SJCRH30 (cell line): ENCODE results near the gene FBXW12. TPM values are rescaled to one million over a fixed set of nuclear protein-coding genes. Genes with fewer than 3 reads are reported as not detected.

Experiments
- DNase-seq, 2 experiments: peaks; one replicate each; pipeline ENCODE4 v3.0.0-alpha.2; 2015 to 2020
- H3K27ac ChIP-seq: fragments of 250-450 bp; sonication (Bioruptor Pico); 2 replicates; pipeline ENCODE4 v1.5.1; 2020; ENCODE audit warnings: mild to moderate bottlenecking, moderate library complexity
- H3K27me3 ChIP-seq: fragments of 250-450 bp; sonication (Bioruptor Pico); 2 replicates; pipeline ENCODE4 v1.5.1; 2020; ENCODE audit warnings: mild to moderate bottlenecking, moderate library complexity
- H3K36me3 ChIP-seq: fragments of 250-450 bp; sonication (Bioruptor Pico); 2 replicates; pipeline ENCODE4 v1.5.1; 2020; ENCODE audit warnings: mild to moderate bottlenecking, moderate library complexity
- H3K4me1 ChIP-seq: fragments of 250-450 bp; sonication (Bioruptor Pico); 2 replicates; pipeline ENCODE4 v1.5.1; 2020; ENCODE audit warnings: mild to moderate bottlenecking, moderate library complexity
- H3K4me3 ChIP-seq: fragments of 250-450 bp; sonication (Bioruptor Pico); 2 replicates; pipeline ENCODE4 v1.5.1; 2020; ENCODE audit warnings: mild to moderate bottlenecking, moderate library complexity
- H3K9me3 ChIP-seq: fragments of 250-450 bp; sonication (Bioruptor Pico); replicated peaks from 2 replicates; pipeline ENCODE4 v1.5.1; 2020; ENCODE audit warnings: mild to moderate bottlenecking, moderate library complexity
- total RNA-seq: library from RNA; depleted of rRNA; stranded (reverse); fragments of >200 nt; shearing (Covaris generic); gene quantifications from 2 replicates; pipeline ENCODE4 v1.2.3, GENCODE V29; 2014

The FBXW12 gene
- total RNA-seq, 1 experiment from 2014 or later: 0.30 TPM

- H3K4me3 ChIP-seq: peak overlapping the region; percentile 74
- peak; percentile 47 to 52 for DNase-seq
- no peaks in the 10 kb centered on the region for H3K9me3 ChIP-seq
- H3K36me3 ChIP-seq: no peaks in the 10 kb centered on the region; the same call in 1 of the 2 replicates
- peak overlapping the region; percentile 63; the same call in 1 of the 2 replicates for H3K27ac ChIP-seq
- H3K4me1 ChIP-seq: peaks cover 17% of the 10 kb centered on the region
- no peaks in the 10 kb centered on the region for H3K27me3 ChIP-seq
Measured at GRCh38 chr3:48428572-48429316, 56.7 kb downstream of the FBXW12 start.

GRCh38 chr3:48429317-48429959 is 57.4 kb downstream of the FBXW12 start:
- no peaks in the 10 kb centered on the region for H3K9me3 ChIP-seq
- H3K4me1 ChIP-seq: peaks cover 12% of the 10 kb centered on the region
- peak; percentile 62 to 65 for DNase-seq
- no peaks in the 10 kb centered on the region; the same call in 1 of the 2 replicates for H3K36me3 ChIP-seq
- H3K27ac ChIP-seq: peak overlapping the region; percentile 63
- no peaks in the 10 kb centered on the region for H3K27me3 ChIP-seq
- peak overlapping the region; percentile 74 for H3K4me3 ChIP-seq

- Histone ChIP-seq H3K4me3 (peak within 1 kb of the TSS; percentile 74), H3K27ac (peak within 1 kb of the TSS; percentile 63), H3K9me3 (no peaks in the 10 kb centered on the region), H3K27me3 (no peaks in the 10 kb centered on the region), H3K36me3 (no peaks in the 10 kb centered on the region; the same call in 1 of the 2 replicates), H3K4me1 (peaks cover 5% of the 10 kb centered on the region)
- DNase-seq: peak; percentile 72 to 76
Measured at GRCh38 chr3:48429960-48430707, 58.1 kb downstream of the FBXW12 start, which contains the start of gene PLXNB1. TSS of gene PLXNB1 (minus strand) at chr3:48430086. CDS start at chr3:48424611, 5,475 bp downstream.

DNA sequence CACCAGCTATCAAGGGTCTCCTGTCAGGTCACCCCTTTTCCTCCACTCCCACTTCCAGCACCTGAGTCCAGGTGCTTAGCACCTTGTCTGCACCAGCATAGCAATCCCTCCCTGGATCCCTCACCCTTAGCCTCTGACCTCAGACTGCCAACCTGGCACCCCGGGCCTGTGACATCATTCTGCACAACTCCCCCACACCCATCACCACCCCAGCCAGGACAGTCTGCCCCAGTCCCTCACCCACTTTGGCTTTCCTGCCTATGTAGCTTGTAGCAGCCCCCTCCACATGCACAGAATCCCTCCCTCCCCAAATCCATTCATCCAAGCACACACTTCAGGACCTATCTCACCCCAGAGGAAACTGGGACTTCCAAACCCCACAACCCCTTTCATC is 58.7 kb downstream of the FBXW12 start:
- H3K27ac ChIP-seq: no peak overlapping the region
- no peak overlapping the region for H3K4me3 ChIP-seq
- peaks cover under 1% of the 10 kb centered on the region; the same call in 1 of the 2 replicates for H3K4me1 ChIP-seq
- no peaks in the 10 kb centered on the region for H3K9me3 ChIP-seq
- no peaks in the 10 kb centered on the region; the same call in 1 of the 2 replicates for H3K36me3 ChIP-seq
- no peaks in the 10 kb centered on the region for H3K27me3 ChIP-seq
- DNase-seq: no peak

DNA sequence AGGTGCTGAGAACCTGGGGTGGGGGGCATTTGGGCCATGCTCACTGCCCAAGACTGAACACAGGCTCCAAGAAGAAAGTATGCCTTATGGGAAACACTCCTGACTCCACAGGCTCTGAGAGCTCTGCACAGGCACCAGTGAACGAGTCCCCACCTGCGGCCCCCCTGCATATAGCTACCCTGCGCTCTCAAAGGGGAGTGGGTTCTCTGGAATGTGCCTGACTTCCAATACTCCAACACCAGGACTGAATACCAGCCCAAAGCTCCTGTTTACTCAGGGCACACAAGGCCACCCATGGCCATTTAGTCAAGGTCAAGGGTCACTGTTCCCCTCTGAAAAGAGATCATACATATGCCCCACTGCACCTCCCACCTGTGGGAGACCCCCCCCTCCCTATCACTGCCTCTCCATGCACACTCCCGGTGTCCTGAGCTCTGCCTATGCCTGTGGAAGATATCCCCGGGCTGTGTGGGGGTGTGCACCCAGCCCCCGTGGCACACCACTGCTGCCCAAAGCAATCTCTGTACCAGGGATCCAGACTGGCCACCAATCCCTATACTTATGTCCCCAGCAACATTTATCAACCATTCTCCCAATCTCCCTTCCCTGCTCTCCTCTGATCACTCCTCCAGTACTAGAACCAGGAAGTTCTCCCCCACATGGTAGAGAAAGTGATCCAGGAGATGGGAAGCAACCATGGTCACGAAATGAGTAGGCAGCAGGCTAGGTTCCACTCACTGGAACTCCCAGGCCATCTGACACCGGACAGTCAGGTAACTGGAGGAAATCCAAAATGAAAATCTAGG is 59.4 kb downstream of the FBXW12 start:
- Histone ChIP-seq H3K27me3 (no peaks in the 10 kb centered on the region), H3K27ac (no peak overlapping the region), H3K36me3 (no peaks in the 10 kb centered on the region; the same call in 1 of the 2 replicates), H3K9me3 (no peaks in the 10 kb centered on the region), H3K4me3 (no peak overlapping the region), H3K4me1 (no peaks in the 10 kb centered on the region)
- no peak for DNase-seq

GRCh38 chr3:48432411-48433371 is 60.7 kb downstream of the FBXW12 start:
- Histone ChIP-seq H3K4me1 (no peaks in the 10 kb centered on the region), H3K4me3 (no peak overlapping the region), H3K9me3 (no peaks in the 10 kb centered on the region), H3K36me3 (no peaks in the 10 kb centered on the region; the same call in 1 of the 2 replicates), H3K27me3 (no peaks in the 10 kb centered on the region), H3K27ac (no peak overlapping the region)
- peak in 1 of 2 experiments; percentile 17 for DNase-seq

DNA sequence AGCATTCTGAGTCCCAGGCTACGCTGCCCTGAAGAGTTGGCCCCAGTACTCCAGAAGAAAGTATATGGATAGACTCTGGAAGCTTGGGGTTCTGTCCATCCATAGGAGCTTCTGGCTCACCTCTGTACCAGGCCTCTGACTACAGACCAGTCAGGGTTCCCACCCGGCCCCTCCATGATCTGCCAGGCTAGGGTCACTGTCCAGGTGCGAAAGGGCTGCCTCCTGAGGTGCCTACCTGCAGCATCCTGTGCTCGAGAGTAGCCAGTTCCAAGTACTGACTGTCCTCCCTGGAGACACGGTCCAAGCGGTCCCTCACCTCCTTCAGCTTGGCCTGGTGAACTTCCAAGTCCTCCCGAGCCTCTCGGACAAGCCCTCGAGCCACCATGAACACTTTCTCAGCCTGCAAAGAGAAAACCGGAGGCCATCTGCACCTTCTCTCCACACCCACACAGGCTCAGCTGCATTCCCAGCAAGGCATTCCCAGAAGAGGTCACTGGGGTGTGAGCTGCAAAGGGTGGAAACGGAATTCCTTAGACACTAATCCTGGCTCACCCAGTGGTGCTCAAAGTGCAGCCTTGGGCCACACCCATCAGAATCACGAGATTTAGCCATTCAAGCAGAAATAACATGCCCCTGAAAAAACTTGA is 61.6 kb downstream of the FBXW12 start:
- no peak overlapping the region for H3K27ac ChIP-seq
- H3K9me3 ChIP-seq: no peaks in the 10 kb centered on the region
- no peak for DNase-seq
- H3K4me1 ChIP-seq: no peaks in the 10 kb centered on the region
- no peaks in the 10 kb centered on the region for H3K27me3 ChIP-seq
- H3K4me3 ChIP-seq: no peak overlapping the region
- no peaks in the 10 kb centered on the region; the same call in 1 of the 2 replicates for H3K36me3 ChIP-seq

DNA sequence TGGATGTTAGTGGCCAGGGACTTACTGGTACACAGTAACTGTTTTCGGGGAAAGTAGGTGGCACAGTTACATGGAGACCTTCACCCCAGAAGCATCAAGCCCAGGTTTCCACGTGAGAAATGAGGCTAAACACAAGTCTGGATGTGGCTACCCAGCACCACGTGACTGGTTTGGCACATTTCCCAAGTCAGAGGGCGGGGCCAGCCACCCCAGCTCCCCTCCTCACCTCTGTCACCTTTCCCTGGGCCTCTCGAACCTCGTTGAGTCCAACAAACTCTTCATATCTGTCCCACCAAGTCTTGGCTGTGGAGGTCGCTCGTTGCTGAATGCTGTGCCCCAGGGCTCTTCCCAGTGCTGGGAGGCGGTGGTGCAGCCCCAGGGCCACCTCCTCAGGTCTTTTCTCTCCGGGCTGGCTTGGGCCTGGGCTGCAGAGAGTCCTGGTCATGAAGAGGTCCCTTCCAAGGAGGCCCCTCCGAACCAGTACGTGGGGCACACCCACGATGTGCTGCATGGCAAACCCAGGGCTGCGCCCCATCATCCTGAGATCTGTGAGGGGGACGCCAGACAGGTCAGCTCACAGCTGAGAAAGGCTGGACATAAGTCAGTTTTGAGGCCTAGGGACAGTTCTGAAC is 62.7 kb downstream of the FBXW12 start:
- no peak for DNase-seq
- H3K9me3 ChIP-seq: no peaks in the 10 kb centered on the region
- H3K27ac ChIP-seq: no peak overlapping the region
- H3K4me1 ChIP-seq: no peaks in the 10 kb centered on the region
- no peaks in the 10 kb centered on the region; the same call in 1 of the 2 replicates for H3K36me3 ChIP-seq
- no peaks in the 10 kb centered on the region for H3K27me3 ChIP-seq
- no peak overlapping the region for H3K4me3 ChIP-seq

DNA sequence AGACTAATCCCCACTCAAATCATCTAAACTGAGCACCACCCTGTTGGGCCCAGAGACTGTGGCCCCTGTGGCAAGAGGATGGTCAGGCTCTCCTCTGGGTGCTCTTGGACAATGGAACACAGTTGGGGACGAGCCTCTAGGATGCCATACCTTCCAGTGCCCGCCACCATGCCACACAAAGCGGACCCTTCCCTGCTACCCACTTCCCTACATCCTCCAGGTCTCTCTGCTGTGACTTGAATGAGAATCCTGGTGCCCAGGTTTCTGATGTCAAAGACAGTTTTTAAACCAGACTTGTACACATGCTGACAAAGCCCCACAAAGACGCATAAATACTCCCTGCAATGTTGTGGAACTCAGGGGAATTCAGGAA is 63.2 kb downstream of the FBXW12 start:
- DNase-seq: no peak
- Histone ChIP-seq H3K27me3 (no peaks in the 10 kb centered on the region), H3K4me1 (no peaks in the 10 kb centered on the region), H3K36me3 (no peaks in the 10 kb centered on the region; the same call in 1 of the 2 replicates), H3K27ac (no peak overlapping the region), H3K9me3 (no peaks in the 10 kb centered on the region), H3K4me3 (no peak overlapping the region)

DNA sequence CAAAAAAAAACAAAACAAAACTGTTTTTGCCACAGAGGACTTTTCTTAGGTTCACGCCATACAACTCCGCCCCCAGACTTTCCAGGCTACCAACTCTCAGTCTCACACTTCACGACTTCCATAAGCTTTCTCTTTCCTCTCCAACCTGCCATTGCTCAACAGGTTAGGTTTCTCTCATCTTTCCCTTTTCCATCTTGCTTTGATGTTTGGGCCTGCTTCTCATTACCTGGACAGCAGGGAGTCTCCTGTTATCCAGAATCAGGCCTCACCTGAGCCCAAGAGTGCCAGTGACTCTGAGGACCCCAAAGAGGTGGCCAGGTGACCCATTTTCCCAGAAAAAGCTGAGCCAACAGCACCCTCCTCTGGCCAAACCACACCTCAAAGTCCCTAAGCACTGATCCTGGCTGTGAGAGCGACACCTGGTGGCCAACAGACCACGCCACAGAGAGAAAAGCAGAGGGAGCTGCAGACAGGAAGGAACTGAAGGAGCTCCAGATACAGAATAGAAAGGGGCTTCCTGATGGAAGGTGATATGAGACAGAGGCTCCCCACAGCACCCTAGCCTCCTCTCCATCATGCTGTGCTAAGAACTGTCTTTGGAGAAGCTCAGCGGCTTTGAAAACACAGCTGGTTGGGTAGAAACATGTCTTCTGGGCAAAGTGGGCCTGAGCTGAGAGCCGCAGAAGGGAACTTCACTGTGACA is 63.9 kb downstream of the FBXW12 start:
- Histone ChIP-seq H3K4me3 (no peak overlapping the region), H3K9me3 (no peaks in the 10 kb centered on the region), H3K4me1 (no peaks in the 10 kb centered on the region), H3K27ac (no peak overlapping the region), H3K27me3 (no peaks in the 10 kb centered on the region), H3K36me3 (no peaks in the 10 kb centered on the region; the same call in 1 of the 2 replicates)
- peak; percentile 77 to 92 for DNase-seq

- no peak overlapping the region for H3K4me3 ChIP-seq
- no peak for DNase-seq
- 0 out of 2 replicates have a peak, but pooled peaks cover under 1% of the 10 kb centered on the region for H3K4me1 ChIP-seq
- H3K36me3 ChIP-seq: peaks cover under 1% of the 10 kb centered on the region
- no peaks in the 10 kb centered on the region for H3K27me3 ChIP-seq
- no peaks in the 10 kb centered on the region for H3K9me3 ChIP-seq
- H3K27ac ChIP-seq: no peak overlapping the region
Measured at GRCh38 chr3:48436477-48436787, 64.4 kb downstream of the FBXW12 start.

- no peak for DNase-seq
- no peak overlapping the region for H3K4me3 ChIP-seq
- H3K36me3 ChIP-seq: peaks cover 5% of the 10 kb centered on the region
- peaks cover 5% of the 10 kb centered on the region; the same call in 1 of the 2 replicates for H3K4me1 ChIP-seq
- H3K27me3 ChIP-seq: no peaks in the 10 kb centered on the region
- no peak overlapping the region for H3K27ac ChIP-seq
- no peaks in the 10 kb centered on the region for H3K9me3 ChIP-seq
Measured at GRCh38 chr3:48436855-48437254, 64.8 kb downstream of the FBXW12 start.
